CD8-positive, alpha-beta memory T cell (primary cell): ENCODE data around the gene LRRFIP1. TPM values are rescaled to one million over a fixed set of nuclear protein-coding genes. Genes with fewer than 3 reads are reported as not detected.
A peak's percentile ranks its signal among the peaks of the same experiment; 100 is the strongest.

Source experiments
- CTCF ChIA-PET: fragments of 350-600 bp; sonication (Branson Sonifier 250); formaldehyde crosslinking; loops from one replicate; lab custom pipeline; 2021; ENCODE audit warnings: antibody characterized with exemption; lab: Charles Lee
- POLR2A ChIA-PET: fragments of 350-600 bp; sonication (Branson Sonifier 250); formaldehyde crosslinking; loops from one replicate; lab custom pipeline; 2021; ENCODE audit warnings: antibody characterized with exemption; lab: Charles Lee
- DNase-seq, 5 donors: peaks; one replicate each; pipeline versions ENCODE4 v3.0.0 to v3.0.0-alpha.2; 2020 to 2022; ENCODE audit warnings: mixed read lengths in 1 of 5
- H3K27ac ChIP-seq: one replicate; pipeline ENCODE4 v1.7.0; 2013; ENCODE audit warnings: low read depth, mild to moderate bottlenecking, low read length, moderate library complexity
- H3K27me3 ChIP-seq: 2 replicates; pipeline ENCODE4 v1.7.0; 2013; ENCODE audit warnings: low read length, mild to moderate bottlenecking; ENCODE audit not compliant: insufficient read depth, poor library complexity, severe bottlenecking
- H3K36me3 ChIP-seq: 2 replicates; pipeline ENCODE4 v1.7.0; 2013; ENCODE audit warnings: mild to moderate bottlenecking, low read length, moderate library complexity; ENCODE audit not compliant: insufficient read depth
- H3K4me1 ChIP-seq: 2 replicates; pipeline ENCODE4 v1.7.0; 2013; ENCODE audit warnings: mild to moderate bottlenecking, low read length, moderate library complexity; ENCODE audit not compliant: insufficient read depth
- H3K4me3 ChIP-seq: 2 replicates; pipeline ENCODE4 v1.7.0; 2013; ENCODE audit warnings: mild to moderate bottlenecking, low read length
- H3K9me3 ChIP-seq: 2 replicates; pipeline ENCODE4 v1.7.0; 2013; ENCODE audit warnings: mild to moderate bottlenecking, low read length
- H3K27ac Mint-ChIP-seq, 8 donors: one replicate each; pipeline ENCODE4 v1.8.0; 2020 to 2021; ENCODE audit warnings: mixed read lengths in 8 of 8, mild to moderate bottlenecking in 6 of 8, inconsistent platforms in 3 of 8, moderate library complexity in 3 of 8
- H3K27me3 Mint-ChIP-seq, 2 donors: one replicate each; pipeline ENCODE4 v1.8.0; 2020 to 2021; ENCODE audit warnings: mixed read lengths in 2 of 2, mild to moderate bottlenecking in 1 of 2, moderate library complexity in 1 of 2
- H3K36me3 Mint-ChIP-seq, 3 donors: one replicate each; pipeline ENCODE4 v1.8.0; 2020 to 2021; ENCODE audit warnings: mixed read lengths in 3 of 3, inconsistent platforms in 1 of 3, mild to moderate bottlenecking in 1 of 3
- H3K4me1 Mint-ChIP-seq, 3 donors: one replicate each; pipeline ENCODE4 v1.8.0; 2020 to 2021; ENCODE audit warnings: mixed read lengths in 3 of 3, inconsistent platforms in 1 of 3, mild to moderate bottlenecking in 1 of 3
- H3K4me3 Mint-ChIP-seq, 7 donors: one replicate each; pipeline ENCODE4 v1.8.0; 2020 to 2021; ENCODE audit warnings: mixed read lengths in 7 of 7, mild to moderate bottlenecking in 6 of 7, moderate library complexity in 4 of 7, inconsistent platforms in 2 of 7
- H3K9me3 Mint-ChIP-seq, 5 donors: one replicate each; pipeline ENCODE4 v1.8.0; 2020 to 2022; ENCODE audit warnings: mixed read lengths in 5 of 5, mild to moderate bottlenecking in 3 of 5, moderate library complexity in 2 of 5, inconsistent platforms in 1 of 5
- polyA plus RNA-seq: library from polyadenylated mRNA; unstranded; fragments of 300-500 nt; fragmentation: Illumina TruSeq; gene quantifications from one replicate; pipeline ENCODE4 v1.2.3, GENCODE V29; 2021
- total RNA-seq, 2 experiments: library from RNA; stranded (reverse); gene quantifications; one replicate each; pipeline ENCODE4 v1.2.3, GENCODE V29; 2021

Gene LRRFIP1
- total and polyA plus RNA-seq, 3 experiments from 2014 or later: 128 to 192 (median 188) TPM

DNA sequence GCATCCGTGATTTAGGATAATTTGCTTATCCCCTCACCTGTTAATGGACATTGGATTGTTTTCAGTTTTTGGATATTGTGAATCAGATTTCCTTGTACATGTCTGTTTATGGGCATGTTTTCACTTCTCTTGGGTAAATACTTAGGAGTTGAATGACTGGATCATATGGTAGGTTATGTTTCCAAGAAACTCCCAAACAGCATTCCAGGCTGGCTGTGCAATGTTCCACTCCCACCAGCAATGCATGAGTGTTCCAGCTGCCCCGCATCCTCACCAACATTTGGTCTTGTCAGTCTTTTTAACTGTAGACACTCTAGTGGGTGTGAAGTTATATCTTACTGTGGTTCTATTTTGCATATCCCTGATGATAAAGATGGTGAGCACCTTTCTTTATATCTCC, 8.9 kb upstream of the LRRFIP1 start:
- H3K27me3 ChIP-seq: no peaks in the 10 kb centered on the region
- H3K27ac ChIP-seq: no peak overlapping the region
- no peaks in the 10 kb centered on the region for H3K36me3 ChIP-seq
- peaks cover 19% of the 10 kb centered on the region for H3K4me1 ChIP-seq
- peak overlapping the region in 1 of 8 donors; percentile 29 for H3K27ac Mint-ChIP-seq
- H3K4me3 ChIP-seq: no peak overlapping the region
- no peak for DNase-seq
- no peaks in the 10 kb centered on the region for H3K9me3 ChIP-seq
- no peak overlapping the region for H3K4me3 Mint-ChIP-seq
- peaks cover 12 to 17% (median 15%) of the 10 kb centered on the region in 3 donors for H3K4me1 Mint-ChIP-seq
- peaks cover 5 to 14% of the 10 kb centered on the region in 2 donors for H3K27me3 Mint-ChIP-seq
- H3K36me3 Mint-ChIP-seq: no peaks in the 10 kb centered on the region
- H3K9me3 Mint-ChIP-seq: no peaks in the 10 kb centered on the region
- POLR2A ChIA-PET: no interaction called here
- CTCF ChIA-PET: no interaction called here

DNA sequence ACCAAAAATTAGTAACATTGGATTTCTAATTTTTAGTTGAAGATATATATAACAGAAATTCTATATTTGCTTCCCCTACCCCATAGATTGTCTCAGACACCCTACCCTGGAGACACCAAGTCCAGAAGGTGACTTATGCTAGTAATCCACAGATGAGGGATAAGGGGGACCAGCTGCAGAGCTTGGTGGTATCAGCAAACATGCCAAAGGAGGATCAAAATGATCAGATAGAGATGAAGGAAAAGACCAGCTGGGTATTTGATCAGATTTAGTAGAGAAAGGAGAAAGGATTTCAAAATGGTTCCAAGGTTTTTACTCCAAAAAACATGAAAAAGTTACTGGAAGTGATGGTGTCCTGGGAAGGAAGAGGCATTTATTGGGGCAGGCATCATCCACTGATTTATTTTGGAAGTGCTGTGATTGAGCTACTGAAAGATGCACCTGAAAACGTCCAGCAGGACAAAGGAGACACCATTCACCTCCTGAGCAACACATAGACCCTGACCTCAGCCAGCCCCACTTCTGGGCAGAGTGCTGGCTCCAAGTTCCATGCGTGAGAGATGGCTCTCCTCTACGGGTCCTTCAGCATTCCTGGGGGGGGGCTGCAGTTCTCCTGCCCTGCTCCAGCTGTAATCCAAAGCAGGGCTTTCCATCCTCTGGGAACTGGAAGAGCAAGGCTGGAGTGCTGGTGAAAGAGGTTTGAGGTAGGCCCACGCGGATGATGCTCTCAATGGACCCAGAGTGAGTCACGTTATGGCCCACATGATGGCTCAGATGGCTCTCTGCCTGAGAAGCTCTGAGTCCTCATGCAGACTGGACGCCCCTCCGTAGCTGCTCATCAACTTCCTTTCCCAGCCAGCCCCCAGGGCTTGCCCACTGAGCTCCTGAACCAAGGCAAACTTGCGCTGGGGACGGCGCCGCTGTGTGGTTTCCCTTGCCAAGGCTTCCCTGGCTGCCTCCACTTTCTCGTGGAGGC, 3.7 kb upstream of the LRRFIP1 start:
- no peaks in the 10 kb centered on the region for H3K9me3 Mint-ChIP-seq
- POLR2A ChIA-PET: no interaction called here

DNA sequence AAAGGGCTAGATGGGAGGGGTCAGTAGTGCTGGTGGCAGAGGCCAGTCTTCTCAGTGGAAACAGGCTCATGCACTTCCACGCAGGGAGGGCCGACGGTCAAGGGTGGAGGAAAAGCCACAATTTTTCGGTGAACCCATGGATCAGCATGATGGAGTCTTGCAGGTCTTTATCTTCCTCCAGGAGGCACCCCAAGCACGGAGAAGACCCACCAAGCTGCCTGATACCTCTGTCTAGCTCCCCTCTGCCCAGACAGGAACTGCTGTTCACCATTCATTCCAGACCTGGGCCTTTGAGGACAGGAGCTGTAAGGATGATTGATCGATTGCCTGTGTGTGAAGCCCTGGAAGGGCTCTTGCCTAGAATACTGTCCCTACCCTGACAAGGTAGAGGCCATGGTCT, 2.8 kb upstream of the LRRFIP1 start:
- Mint-ChIP-seq H3K4me1 (peaks cover 5 to 19% (median 19%) of the 10 kb centered on the region in 3 donors), H3K27ac (peak overlapping the region in 1 of 8 donors; percentile 54), H3K9me3 (no peaks in the 10 kb centered on the region), H3K27me3 (peaks cover 19 to 41% of the 10 kb centered on the region in 2 donors), H3K36me3 (no peaks in the 10 kb centered on the region), H3K4me3 (no peak overlapping the region)
- H3K27ac ChIP-seq: no peak overlapping the region
- peaks cover 5% of the 10 kb centered on the region for H3K4me1 ChIP-seq
- DNase-seq: no peak
- POLR2A ChIA-PET: no interaction called here
- no peaks in the 10 kb centered on the region for H3K36me3 ChIP-seq
- H3K9me3 ChIP-seq: no peaks in the 10 kb centered on the region
- no peak overlapping the region for H3K4me3 ChIP-seq
- peaks cover 3% of the 10 kb centered on the region for H3K27me3 ChIP-seq
- CTCF ChIA-PET: interaction anchor here (1.5 kb wide), 1 partner anchor 121 kb away, joined by 4 read pairs; no protein-coding TSS in a partner anchor

More for the DNA sequence above, 3.7 kb upstream of the LRRFIP1 start:
- Histone ChIP-seq H3K9me3 (no peaks in the 10 kb centered on the region), H3K4me1 (peaks cover 5% of the 10 kb centered on the region), H3K27ac (no peak overlapping the region), H3K36me3 (no peaks in the 10 kb centered on the region), H3K4me3 (no peak overlapping the region), H3K27me3 (peaks cover 3% of the 10 kb centered on the region)
- peaks cover 5 to 17% (median 16%) of the 10 kb centered on the region in 3 donors for H3K4me1 Mint-ChIP-seq
- H3K27ac Mint-ChIP-seq: peak overlapping the region in 1 of 8 donors; percentile 54
- DNase-seq: no peak
- peaks cover 16 to 36% of the 10 kb centered on the region in 2 donors for H3K27me3 Mint-ChIP-seq
- peak overlapping the region in 1 of 7 donors; percentile 28 for H3K4me3 Mint-ChIP-seq
- CTCF ChIA-PET: interaction anchor here (1.5 kb wide), 1 partner anchor 122 kb away, joined by 4 read pairs; no protein-coding TSS in a partner anchor
- no peaks in the 10 kb centered on the region for H3K36me3 Mint-ChIP-seq

DNA sequence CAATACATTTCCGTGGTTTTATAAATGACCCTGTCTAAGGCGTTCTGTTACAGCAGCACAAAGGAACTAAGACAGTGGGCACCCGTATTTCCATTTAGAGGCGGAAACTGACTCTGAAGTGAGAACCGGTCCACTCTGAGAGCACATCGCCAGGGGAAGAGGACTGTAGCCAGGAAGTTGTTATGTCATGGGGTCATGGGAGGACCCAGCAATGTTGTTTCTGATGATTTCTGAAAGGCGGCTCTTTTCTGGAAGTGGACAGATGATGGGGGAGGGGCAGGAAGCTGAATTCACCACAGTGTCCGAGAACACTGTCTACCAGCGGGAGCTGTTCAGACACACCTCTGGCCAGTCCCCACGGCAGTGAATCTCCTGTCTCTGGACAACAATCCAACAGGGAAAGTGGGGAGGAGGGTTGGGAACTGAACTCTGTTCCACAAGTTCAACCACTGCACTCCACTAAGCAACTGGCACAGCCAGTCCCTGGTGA, 2.1 kb upstream of the LRRFIP1 start:
- DNase-seq: no peak
- Mint-ChIP-seq H3K27me3 (peaks cover 25 to 48% of the 10 kb centered on the region in 2 donors), H3K4me1 (peaks cover 5 to 19% (median 19%) of the 10 kb centered on the region in 3 donors), H3K36me3 (no peaks in the 10 kb centered on the region), H3K9me3 (no peaks in the 10 kb centered on the region), H3K4me3 (peak overlapping the region in 5 of 7 donors; percentile 40 to 76 (median 54)), H3K27ac (peak overlapping the region in 1 of 8 donors; percentile 38)
- ChIA-PET CTCF (interaction anchor here (1.5 kb wide), 1 partner anchor 120 kb away, joined by 4 read pairs; no protein-coding TSS in a partner anchor), POLR2A (no interaction called here)
- Histone ChIP-seq H3K27me3 (peaks cover 3% of the 10 kb centered on the region), H3K4me3 (no peak overlapping the region), H3K9me3 (no peaks in the 10 kb centered on the region), H3K36me3 (no peaks in the 10 kb centered on the region), H3K4me1 (peaks cover 5% of the 10 kb centered on the region), H3K27ac (no peak overlapping the region)

DNA sequence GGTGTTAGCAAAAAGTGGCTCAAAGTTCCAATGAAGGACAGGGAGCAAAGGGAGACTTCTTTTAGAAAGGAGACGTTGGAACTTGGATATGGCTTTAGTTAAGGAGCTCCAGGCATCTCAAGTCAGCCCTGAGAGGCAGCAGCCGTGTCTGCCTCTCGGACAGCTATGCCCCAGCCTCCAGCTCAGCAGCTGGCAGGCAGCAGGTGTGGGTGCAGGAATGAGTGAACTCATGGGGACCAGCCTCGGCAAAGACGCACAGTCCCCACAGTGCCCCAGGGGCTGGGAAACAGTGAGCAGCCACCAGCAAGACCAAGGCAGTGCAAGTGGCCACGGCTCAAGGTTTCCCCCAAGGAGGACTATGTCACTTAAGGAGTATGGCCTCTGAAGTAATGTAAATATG, 1.6 kb upstream of the LRRFIP1 start:
- H3K9me3 ChIP-seq: no peaks in the 10 kb centered on the region
- H3K4me3 ChIP-seq: no peak overlapping the region
- peaks cover 26 to 51% of the 10 kb centered on the region in 2 donors for H3K27me3 Mint-ChIP-seq
- no peaks in the 10 kb centered on the region for H3K36me3 ChIP-seq
- no peaks in the 10 kb centered on the region for H3K9me3 Mint-ChIP-seq
- H3K4me1 Mint-ChIP-seq: peaks cover 5 to 19% (median 19%) of the 10 kb centered on the region in 3 donors
- peaks cover 5% of the 10 kb centered on the region for H3K4me1 ChIP-seq
- no peaks in the 10 kb centered on the region for H3K36me3 Mint-ChIP-seq
- H3K27ac Mint-ChIP-seq: peak overlapping the region in 1 of 8 donors; percentile 42
- no peak for DNase-seq
- H3K4me3 Mint-ChIP-seq: peak overlapping the region; percentile 54 to 89 (median 74)
- H3K27ac ChIP-seq: no peak overlapping the region
- ChIA-PET POLR2A (no interaction called here), CTCF (interaction anchor here (0.8 to 1.2 kb wide), 2 partner anchors 11 to 119 kb away, joined by 3 to 4 read pairs; no protein-coding TSS in a partner anchor)
- H3K27me3 ChIP-seq: peaks cover 3% of the 10 kb centered on the region

DNA sequence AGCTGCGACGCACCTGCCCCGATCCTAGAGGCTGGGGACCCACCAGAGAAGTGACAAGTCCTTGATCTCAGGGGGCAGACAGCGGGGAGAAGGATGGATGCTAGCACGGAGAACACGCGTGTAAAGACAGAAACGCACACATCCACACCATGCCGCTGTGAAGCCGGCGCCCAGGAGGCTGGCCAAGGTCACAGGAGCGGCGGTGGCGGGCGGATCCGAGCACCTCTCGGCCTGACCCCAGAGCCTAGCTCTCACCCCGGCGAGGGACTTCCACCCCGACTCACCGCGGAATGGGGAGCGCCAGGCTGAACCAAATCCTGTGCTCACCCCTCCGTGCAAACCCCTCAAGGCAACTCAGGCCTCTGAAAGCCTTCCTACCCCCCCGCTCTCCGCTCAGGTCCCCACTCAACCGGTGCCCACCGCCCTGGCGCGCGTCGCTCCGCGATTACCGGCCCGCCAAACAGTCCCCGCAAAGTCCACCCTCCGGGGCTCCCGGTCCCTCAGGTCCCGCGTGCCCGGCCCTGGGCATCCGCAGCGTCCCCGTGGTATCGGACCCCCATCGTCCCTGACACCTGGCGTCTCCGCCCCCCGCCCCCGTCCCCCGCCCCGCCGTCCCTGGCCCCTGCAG, 460 bp upstream of the LRRFIP1 start:
- Histone ChIP-seq H3K27ac (no peak overlapping the region), H3K4me1 (peaks cover 5% of the 10 kb centered on the region), H3K27me3 (peaks cover 3% of the 10 kb centered on the region), H3K9me3 (no peaks in the 10 kb centered on the region), H3K4me3 (no peak overlapping the region), H3K36me3 (no peaks in the 10 kb centered on the region)
- H3K9me3 Mint-ChIP-seq: no peaks in the 10 kb centered on the region
- H3K27ac Mint-ChIP-seq: peak overlapping the region in 3 of 8 donors; percentile 14 to 57 (median 46)
- peak in 1 of 5 donors; percentile 28 for DNase-seq
- POLR2A ChIA-PET: no interaction called here
- CTCF ChIA-PET: interaction anchor here (1.2 kb wide), 1 partner anchor 10 kb away, joined by 3 read pairs; no protein-coding TSS in a partner anchor
- H3K4me3 Mint-ChIP-seq: peak overlapping the region; percentile 54 to 89 (median 74)
- H3K4me1 Mint-ChIP-seq: peaks cover 5 to 19% (median 19%) of the 10 kb centered on the region in 3 donors
- H3K27me3 Mint-ChIP-seq: peaks cover 30 to 60% of the 10 kb centered on the region in 2 donors
- no peaks in the 10 kb centered on the region for H3K36me3 Mint-ChIP-seq

DNA sequence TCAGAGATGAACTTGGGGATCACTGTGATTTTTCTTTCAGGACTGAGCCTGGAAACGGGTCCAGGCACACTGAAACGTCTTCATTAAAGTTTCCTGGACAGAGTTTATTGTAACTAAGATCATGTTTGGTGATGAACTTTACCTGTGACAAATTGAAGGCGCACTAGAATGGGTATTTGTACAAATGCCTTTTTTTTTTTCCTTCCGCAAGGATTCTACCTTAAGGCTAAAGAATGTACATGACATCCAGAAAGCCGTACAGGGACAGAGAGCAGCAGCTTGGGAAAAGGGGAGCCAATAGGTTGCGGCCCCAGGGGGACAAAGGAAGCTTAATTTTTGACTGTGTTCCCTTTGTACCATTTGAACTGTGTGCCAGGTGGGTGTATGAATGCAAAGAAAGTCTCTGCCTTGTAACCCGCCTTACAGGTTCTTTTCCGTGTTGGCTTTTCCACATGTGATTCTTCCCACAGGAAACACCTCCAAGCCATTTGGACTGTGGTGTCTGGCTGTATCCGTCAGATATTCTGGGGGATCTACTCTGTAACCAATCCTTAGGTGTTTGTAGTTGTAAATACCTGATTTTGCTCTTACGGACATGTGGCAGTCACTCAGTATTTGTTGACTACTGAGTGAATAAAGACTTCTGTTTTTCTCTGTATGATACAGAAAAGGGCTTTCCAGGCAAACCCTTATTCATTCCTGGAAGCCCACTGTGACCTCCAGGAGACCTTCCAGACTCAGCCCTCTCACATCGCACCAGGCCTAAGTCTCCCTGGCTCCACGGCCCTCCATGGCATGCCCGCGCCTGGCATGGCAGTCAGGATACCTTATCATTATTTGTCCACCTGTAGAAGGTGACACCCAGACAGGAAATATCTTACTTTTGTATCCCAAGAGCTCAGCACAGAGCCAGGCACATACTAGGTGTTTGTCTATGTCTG, 1.1 kb downstream of the LRRFIP1 start:
- ChIA-PET POLR2A (no interaction called here), CTCF (no interaction called here)
- H3K4me1 Mint-ChIP-seq: peaks cover 5 to 19% (median 19%) of the 10 kb centered on the region in 3 donors
- H3K9me3 ChIP-seq: no peaks in the 10 kb centered on the region
- H3K4me3 ChIP-seq: peak overlapping the region; percentile 45
- H3K36me3 Mint-ChIP-seq: peaks cover 0 to 5% (median 0%) of the 10 kb centered on the region in 3 donors
- peak overlapping the region in 5 of 8 donors; percentile 15 to 74 (median 35) for H3K27ac Mint-ChIP-seq
- H3K27ac ChIP-seq: no peak overlapping the region
- H3K4me1 ChIP-seq: peaks cover 5% of the 10 kb centered on the region
- peak overlapping the region; percentile 48 to 92 (median 81) for H3K4me3 Mint-ChIP-seq
- H3K27me3 Mint-ChIP-seq: peaks cover 31 to 68% of the 10 kb centered on the region in 2 donors
- DNase-seq: no peak
- peaks cover 10% of the 10 kb centered on the region for H3K27me3 ChIP-seq
- H3K9me3 Mint-ChIP-seq: no peaks in the 10 kb centered on the region
- H3K36me3 ChIP-seq: no peaks in the 10 kb centered on the region
